SH-SY5Y (cell line): ENCODE measurements around the gene CSTB.

Experiments
- GATA2 ChIP-seq: IDR thresholded peaks from 2 replicates; pipeline ENCODE4 v1.6.1; 2011; ENCODE audit warnings: mild to moderate bottlenecking, low read depth, low read length
- GATA3 ChIP-seq: IDR thresholded peaks from 2 replicates; pipeline ENCODE4 v1.6.1; 2011; ENCODE audit warnings: low read depth, mild to moderate bottlenecking, low read length, moderate library complexity

- TF ChIP-seq GATA3 (no peak), GATA2 (no peak)
Measured at GRCh38 chr21:43763901-43764523, 12.1 kb downstream of the CSTB start.
